ENCODE data around the gene JUND. TPM values are rescaled to one million over a fixed set of nuclear protein-coding genes. Genes with fewer than 3 reads are reported as not detected.
A peak's percentile ranks its signal among the peaks of the same experiment; 100 is the strongest.

The JUND gene
- total RNA-seq, 1 experiment from 2014 or later, result 221 TPM

DNA sequence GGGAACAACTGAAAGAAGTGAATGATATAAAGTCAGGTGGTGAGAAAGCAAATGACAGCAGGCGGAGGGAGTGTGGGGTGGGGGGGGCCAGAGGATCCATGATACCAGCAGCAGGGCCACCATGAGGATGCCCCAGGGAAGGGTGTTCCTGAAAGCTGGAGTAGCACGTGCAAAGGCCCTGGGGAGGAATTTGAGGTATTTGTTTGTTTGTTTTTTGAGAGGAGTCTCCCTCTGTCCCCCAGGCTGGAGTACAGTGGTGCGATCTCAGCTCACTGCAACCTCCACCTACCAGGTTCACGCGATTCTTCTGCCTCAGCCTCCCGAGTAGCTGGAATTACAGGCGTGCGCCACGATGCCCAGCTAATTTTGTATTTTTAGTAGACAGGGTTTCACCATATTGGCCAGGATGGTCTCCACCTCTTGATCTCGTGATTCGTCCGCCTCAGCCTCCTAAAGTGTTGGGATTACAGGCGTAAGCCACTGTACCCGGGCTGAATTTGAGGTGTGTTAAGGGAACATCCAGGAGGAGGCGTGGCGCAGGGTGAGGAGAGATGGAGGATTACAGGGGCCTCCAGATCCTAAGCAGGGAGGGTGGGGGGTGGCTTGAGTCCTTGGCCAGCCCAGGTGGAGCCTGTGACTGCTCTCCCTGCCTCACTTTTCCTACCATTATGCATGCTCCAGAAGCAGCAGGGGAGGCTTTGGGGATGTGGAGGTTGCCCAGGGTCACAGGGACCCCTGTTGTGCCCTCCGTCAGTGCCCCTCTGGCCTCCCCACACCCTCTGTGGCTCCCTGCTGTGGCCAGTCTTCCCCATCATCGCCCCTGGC is 12.4 kb upstream of the JUND start:
- TSS peak; percentile 55 for BruUV-seq (replicated peaks)
- Histone ChIP-seq H4K20me1 (ENCODE audit: insufficient read depth) (no peaks in the 10 kb centered on the region), H3K36me3 (ENCODE audit: control insufficient read depth in 1 of 2, insufficient read depth in 2 of 2, low read length in 2 of 2) (no peaks in the 10 kb centered on the region), H3K27ac (ENCODE audit: low read depth, low read length) (peak overlapping the region; percentile 94), H3K79me2 (ENCODE audit: insufficient read depth, low read length) (no peaks in the 10 kb centered on the region), H2AFZ (ENCODE audit: low read depth, low read length, poor library complexity, severe bottlenecking) (no peak overlapping the region), H3K4me1 (ENCODE audit: control insufficient read depth in 1 of 2, insufficient read depth in 2 of 2, low read length in 2 of 2) (peaks cover 31 to 72% of the 10 kb centered on the region in 2 experiments), H3K27me3 (ENCODE audit: insufficient read depth, low read length) (no peaks in the 10 kb centered on the region), H3K4me3 (replicated peaks in 1 of 2; ENCODE audit: low read depth in 1 of 2, low read length in 2 of 2) (peak overlapping the region; percentile 49 to 74), H3K9me3 (ENCODE audit: control insufficient read depth in 1 of 2, insufficient read depth in 1 of 2, low read depth in 1 of 2, low read length in 2 of 2) (no peaks in the 10 kb centered on the region), H3K4me2 (ENCODE audit: low read length) (peak overlapping the region; percentile 98), H3K9me2 (ENCODE audit: insufficient read depth) (no peaks in the 10 kb centered on the region), H3K9ac (ENCODE audit: low read length) (peak overlapping the region; percentile 86)
- TF ChIP-seq ZBTB33 (IDR thresholded peaks at IDR 0.05; ENCODE audit: extremely low read depth, insufficient replicate concordance, low read length), result no peak
- TF ChIP-seq, protein P1, sequence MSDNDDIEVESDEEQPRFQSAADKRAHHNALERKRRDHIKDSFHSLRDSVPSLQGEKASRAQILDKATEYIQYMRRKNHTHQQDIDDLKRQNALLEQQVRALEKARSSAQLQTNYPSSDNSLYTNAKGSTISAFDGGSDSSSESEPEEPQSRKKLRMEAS (IDR thresholded peaks at IDR 0.05), result peak; percentile 2; the same call in 1 of the 2 replicates
- ATAC-seq (peak; percentile 10), DNase-seq (ENCODE audit: low read depth, low spot score) (no peak)
- POLR2A ChIA-PET, result interaction anchor here (1.0 to 4.4 kb wide), 4 partner anchors 8 to 92 kb away, joined by 4 to 138 read pairs (median 15); partner anchors contain the start of genes GDF15 and JUND
- CTCF ChIA-PET, result interaction anchor here (0.8 to 3.1 kb wide), 5 partner anchors 9 to 35 kb away, joined by 4 to 28 read pairs (median 7); partner anchors contain the start of genes IQCN and JUND
- RAD21 ChIA-PET (ENCODE audit: low non-redundant PET in 1 of 2, low total read pairs in 2 of 2, uncharacterized antibody in 2 of 2, unreplicated experiment in 2 of 2), result interaction anchor here in 1 of 2 experiments (0.7 to 0.8 kb wide), 2 partner anchors 35 to 86 kb away, joined by 3 to 5 read pairs; no protein-coding TSS in a partner anchor
- intact Hi-C loops (cut with micrococcal nuclease), result no loop called here

Measured in HCT116 (cell line).